Right ventricle myocardium inferior (tissue), 1 donor: ENCODE data around the gene ATXN7L3B. TPM values are rescaled to one million over a fixed set of nuclear protein-coding genes. Genes with fewer than 3 reads are reported as not detected.
A peak's percentile ranks its signal among the peaks of the same experiment; 100 is the strongest.
"Not testable (repeated sequence)": the region's sequence is repeated elsewhere in the genome, so short reads cannot be mapped to it uniquely, and the experiment has no call there.

Experiments used
- ATAC-seq: fragments of 200-7000 bp; cut with Tn5 transposase; one replicate; pipeline ENCODE4 v1.9.1; 2020; ENCODE audit warnings: mild to moderate bottlenecking, moderate library complexity
- DNase-seq: peaks from one replicate; pipeline ENCODE4 v3.0.0; 2021; ENCODE audit errors: missing footprints
- intact Hi-C: fragments of 100-400 bp; cut with DNase I; formaldehyde crosslinking; loops from one replicate; pipeline ENCODE4 v1.11.0; 2022
- long read RNA-seq: library from polyadenylated mRNA; unstranded; transcript quantifications from one replicate; pipeline ENCODE4 v2.0.0, GENCODE V29; 2021
- total RNA-seq: library from RNA; stranded (reverse); fragmentation: NEBNext Ultra II Directional; extraction: Animal tissue kit (Norgen Biotek cat#: 25700); gene quantifications from one replicate; pipeline ENCODE4 v1.2.1, GENCODE V29; 2021
- donor health status: DM: no; HTN: yes; CAD: no; lungs with severe emphysema.

Gene ATXN7L3B, protein sequence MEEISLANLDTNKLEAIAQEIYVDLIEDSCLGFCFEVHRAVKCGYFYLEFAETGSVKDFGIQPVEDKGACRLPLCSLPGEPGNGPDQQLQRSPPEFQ
- total RNA-seq: 22.5 TPM
- long read RNA-seq, full-length matches to known transcripts: 46 of 46 reads
- long read RNA-seq, partial matches to known transcripts: 0 of 46 reads
- long read RNA-seq, other reads (novel, unspliced or antisense): 0 of 46 reads

- DNase-seq: peak; percentile 96
- intact Hi-C loops: no loop called here
- ATAC-seq: peak; percentile 100
These were observed at the start of gene ATXN7L3B for GRCh38 chr12:74537707-74538385. Gene ATXN7L3B, plus strand, starts transcription at chr12:74537835. Its CDS starts 278 bp downstream, at chr12:74538113.

GRCh38 chr12:74488134-74488533 lies 49.5 kb upstream of the ATXN7L3B start:
- intact Hi-C loops: no loop called here
- DNase-seq: no peak
- ATAC-seq: no peak

- DNase-seq: no peak
These were observed 48.1 kb upstream of the ATXN7L3B start for GRCh38 chr12:74489543-74489942.

GRCh38 chr12:74490390-74491064 lies 47.1 kb upstream of the ATXN7L3B start:
- no peak for DNase-seq
- ATAC-seq: no peak
- intact Hi-C loops: no loop called here

More at GRCh38 chr12:74489543-74489942, 48.1 kb upstream of the ATXN7L3B start:
- intact Hi-C loops: no loop called here
- no peak for ATAC-seq

DNA sequence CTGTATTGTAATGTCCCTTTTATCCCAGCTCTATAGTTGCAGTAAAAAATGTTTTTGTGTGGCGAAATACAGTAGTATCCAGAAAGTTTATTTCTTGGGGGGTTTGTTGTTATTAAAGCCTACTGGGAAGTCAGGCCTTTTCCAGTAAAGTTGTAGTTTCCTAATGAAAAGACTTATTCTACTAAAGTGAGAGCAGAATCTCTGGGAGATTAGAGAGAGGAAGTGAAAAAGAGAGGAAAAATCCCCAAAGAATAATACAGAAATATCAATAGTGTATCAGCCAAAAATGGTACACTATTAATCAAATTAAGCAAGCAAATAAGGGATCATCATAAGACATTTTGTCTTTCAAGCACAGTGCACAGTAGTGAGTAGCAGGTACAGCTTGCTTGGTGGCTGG lies 46.3 kb upstream of the ATXN7L3B start:
- no peak for ATAC-seq
- intact Hi-C loops: no loop called here

GRCh38 chr12:74499192-74499591 lies 38.4 kb upstream of the ATXN7L3B start:
- DNase-seq: no peak
- intact Hi-C loops: no loop called here
- ATAC-seq: no peak

More for the DNA sequence above, 46.3 kb upstream of the ATXN7L3B start:
- no peak for DNase-seq

DNA sequence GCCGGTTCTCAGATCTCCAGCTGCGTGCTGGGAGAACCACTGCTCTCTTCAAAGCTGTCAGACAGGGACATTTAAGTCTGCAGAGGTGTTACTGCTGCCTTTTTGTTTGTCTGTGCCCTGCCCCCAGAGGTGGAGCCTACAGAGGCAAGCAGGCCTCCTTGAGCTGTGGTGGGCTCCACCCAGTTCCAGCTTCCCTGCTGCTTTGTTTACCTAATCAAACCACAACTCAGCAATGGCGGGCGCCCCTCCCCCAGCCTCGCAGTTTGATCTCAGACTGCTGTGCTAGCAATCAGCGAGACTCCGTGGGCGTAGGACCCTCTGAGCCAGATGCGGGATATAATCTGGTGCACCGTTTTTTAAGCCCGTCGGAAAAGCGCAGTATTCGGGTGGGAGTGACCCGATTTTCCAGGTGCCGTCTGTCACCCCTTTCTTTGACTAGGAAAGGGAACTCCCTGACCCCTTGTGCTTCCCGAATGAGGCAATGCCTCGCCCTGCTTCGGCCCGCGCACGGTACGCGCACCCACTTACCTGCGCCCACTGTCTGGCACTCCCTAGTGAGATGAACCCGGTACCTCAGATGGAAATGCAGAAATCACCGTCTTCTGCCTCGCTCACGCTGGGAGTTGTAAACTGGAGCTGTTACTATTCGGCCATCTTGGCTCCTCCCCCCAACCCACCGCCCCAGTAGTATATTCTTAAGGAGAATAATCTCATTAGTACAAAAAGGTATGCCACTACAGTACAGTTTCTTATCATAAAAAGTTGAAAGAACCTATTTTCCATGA lies 28.6 kb upstream of the ATXN7L3B start:
- ATAC-seq, intact Hi-C loops, DNase-seq: not testable (repeated sequence)

- DNase-seq: no peak
- intact Hi-C loops: no loop called here
- no peak for ATAC-seq
These were observed 27.7 kb upstream of the ATXN7L3B start for GRCh38 chr12:74509886-74510285.

- no peak for ATAC-seq
- DNase-seq: no peak
- intact Hi-C loops: no loop called here
These were observed 23.4 kb upstream of the ATXN7L3B start for GRCh38 chr12:74514098-74514872.

GRCh38 chr12:74515849-74516248 lies 21.8 kb upstream of the ATXN7L3B start:
- no peak for ATAC-seq
- DNase-seq: no peak
- intact Hi-C loops: no loop called here

DNA sequence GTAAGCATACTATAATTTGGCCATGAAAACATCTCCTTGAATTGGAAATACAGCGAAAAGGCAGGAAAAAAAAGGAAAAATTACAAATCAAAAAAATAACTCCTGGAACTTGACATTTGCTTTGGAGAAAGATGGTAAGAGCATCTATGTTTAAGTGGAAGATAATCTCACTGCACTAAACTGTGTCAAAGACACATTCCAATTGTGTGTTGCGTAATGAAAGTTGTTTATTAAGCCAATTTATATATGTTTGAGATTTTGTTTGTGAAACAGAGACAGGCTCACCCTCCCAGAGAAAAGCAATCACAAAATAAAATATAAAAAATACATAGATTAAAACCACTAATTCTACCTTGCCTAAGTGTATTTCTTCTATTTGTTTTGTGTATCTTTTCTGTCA lies 11.1 kb upstream of the ATXN7L3B start:
- intact Hi-C loops: no loop called here
- ATAC-seq (no peak), DNase-seq (no peak)

DNA sequence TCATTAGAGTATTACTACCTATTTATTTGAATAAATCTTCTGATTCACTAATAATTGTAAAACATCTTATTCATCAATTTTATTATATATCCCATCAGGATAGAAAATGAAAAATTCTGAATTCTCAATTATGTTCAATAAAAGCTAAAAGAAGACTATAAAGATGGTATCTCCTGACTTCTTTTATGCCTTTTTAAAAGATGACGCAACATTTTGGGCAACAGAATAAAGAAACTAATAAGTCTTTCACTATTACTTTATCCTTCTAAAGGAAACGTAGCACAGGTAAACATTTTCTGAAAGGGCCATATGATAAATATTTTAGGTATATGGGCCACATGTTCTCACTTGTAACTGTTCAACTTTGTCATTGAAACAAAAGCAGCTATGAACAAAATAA lies 10.1 kb upstream of the ATXN7L3B start:
- intact Hi-C loops: no loop called here
- no peak for ATAC-seq

GRCh38 chr12:74530676-74531075 lies 7.0 kb upstream of the ATXN7L3B start:
- intact Hi-C loops: no loop called here
- ATAC-seq: no peak
- DNase-seq: no peak

More for the DNA sequence above, 10.1 kb upstream of the ATXN7L3B start:
- DNase-seq: no peak

DNA sequence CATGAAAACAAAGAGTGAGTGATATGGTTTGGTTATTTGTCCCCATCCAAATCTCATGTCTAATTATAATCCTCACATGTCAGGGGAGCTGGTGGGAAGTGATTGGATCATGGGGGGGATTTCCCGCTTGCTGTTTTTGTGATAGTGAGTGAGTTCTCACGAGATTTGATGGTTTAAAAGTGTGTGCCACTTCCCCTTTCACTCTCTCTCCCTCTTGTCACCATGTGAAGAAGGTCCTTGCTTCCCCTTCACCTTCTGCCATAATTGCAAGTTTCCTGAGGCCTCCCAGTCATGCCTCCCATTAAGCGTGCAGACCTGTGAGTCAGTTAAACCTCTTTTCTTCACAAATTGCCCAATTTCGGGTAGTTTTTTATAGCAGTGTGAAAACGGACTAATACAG lies 2.1 kb upstream of the ATXN7L3B start:
- no peak for ATAC-seq
- DNase-seq: no peak
- intact Hi-C loops: no loop called here

DNA sequence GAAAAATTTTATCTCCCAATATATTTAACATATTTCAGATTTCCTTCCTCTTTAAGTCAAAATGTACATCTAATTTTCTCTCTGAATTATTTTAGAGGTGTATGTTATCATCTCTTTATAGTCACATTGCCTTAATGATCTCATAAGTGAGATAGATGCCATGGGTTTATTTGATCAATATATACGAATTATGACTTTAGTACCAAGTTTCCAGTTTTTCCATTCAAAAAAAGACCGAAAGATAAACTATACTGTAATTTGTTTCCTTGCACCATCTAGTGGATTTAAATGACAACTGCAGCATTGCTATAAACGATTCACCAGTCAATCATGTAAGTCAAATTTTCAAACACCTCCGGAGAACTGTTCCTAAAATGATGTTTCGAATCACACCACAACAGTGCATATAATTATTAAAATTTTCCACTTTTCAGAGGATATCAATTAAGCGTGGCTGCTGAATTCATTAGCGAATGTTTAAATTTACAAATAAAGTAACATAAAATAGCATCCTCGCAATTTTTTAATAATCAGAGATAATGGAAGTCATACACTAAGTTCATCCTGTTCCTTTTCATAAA lies 419 bp upstream of the ATXN7L3B start:
- intact Hi-C loops: no loop called here
- peak; percentile 45 for ATAC-seq
- DNase-seq: no peak

DNA sequence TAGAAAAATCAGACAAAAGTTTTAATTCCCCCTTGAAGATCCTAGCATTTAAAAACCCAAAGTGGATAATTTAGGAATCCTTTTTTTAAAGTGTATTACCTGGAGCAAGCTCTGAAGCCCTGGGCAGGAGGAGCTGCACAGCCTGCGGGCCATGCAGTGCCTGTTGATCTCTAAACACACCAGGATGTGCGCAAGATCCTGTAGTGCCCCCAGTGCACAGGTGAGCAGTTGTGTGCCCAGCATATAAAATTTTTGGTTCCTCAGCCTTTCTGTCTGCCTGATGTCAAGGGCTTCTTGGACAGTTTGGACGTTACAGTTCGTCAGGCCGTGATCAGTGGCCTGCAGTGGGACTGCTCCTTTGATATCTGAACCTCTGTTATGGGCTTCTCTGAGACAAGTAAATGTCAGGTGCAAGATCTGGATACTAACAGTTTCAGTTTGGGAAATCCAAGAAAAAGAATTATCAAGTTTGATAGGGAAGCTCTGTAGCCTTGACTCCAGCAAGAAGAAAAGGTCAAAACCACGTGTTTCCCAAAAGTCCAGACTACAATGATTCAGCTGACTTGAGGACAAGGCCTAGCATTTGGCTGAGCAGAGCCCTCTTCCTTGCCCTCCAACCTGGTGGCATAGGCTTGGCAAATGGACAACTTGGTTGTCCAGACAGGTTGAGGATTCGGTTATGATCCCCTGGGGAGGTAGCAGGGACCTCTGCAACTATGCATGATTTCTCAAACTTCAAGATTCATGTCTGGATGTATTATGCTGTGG lies 1.0 kb downstream of the ATXN7L3B start:
- intact Hi-C loops: no loop called here
- no peak for ATAC-seq
- peak; percentile 60 for DNase-seq

GRCh38 chr12:74539261-74539660 lies 1.6 kb downstream of the ATXN7L3B start:
- intact Hi-C loops: no loop called here
- DNase-seq (no peak), ATAC-seq (no peak)
